Putamen (tissue), 1 donor: Measurements from ENCODE around the gene COPS2.
A peak's percentile ranks its signal among the peaks of the same experiment; 100 is the strongest.

Experiments
- DNase-seq: peaks from one replicate; pipeline ENCODE4 v3.0.0-alpha.2; 2016; ENCODE audit warnings: low spot score

The COPS2 gene

DNA sequence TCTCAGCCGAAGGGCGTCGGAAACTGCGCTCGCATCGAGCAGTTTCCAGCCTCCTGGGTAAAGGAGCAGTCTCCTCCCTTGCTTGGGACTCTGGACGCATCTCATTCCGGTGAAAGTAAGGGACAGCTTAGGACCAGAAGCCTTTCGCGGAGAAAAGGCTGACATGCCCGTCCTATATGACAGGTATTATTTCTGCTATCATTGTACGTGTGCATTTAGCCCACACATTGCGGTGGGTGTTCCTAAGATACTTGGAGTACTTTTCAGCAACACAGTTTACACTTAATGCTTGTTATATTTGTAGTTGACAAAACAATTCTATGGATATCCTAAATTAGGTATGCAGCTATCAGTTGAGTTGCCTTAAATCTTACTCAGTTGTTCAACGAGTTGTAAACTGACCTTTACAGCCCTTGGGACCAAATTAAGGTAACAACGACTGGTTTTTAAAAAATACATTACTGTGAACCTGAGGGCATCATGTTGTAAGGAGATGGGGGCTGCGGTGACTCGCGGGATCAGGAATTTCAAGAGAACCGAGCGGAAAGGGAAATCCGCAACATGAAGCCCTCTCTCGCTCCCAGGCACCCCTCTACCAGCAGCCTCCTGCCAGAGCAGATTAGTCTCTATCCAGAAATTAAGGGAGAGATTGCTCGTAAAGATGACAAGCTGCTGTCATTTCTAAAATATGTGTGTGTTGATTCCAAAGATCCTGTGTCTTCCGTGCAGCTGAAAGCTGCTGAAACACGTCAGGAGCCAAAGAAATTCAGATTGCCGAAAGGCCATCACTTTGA is 632 bp upstream of the COPS2 start:
- DNase-seq = peak; percentile 23

DNA sequence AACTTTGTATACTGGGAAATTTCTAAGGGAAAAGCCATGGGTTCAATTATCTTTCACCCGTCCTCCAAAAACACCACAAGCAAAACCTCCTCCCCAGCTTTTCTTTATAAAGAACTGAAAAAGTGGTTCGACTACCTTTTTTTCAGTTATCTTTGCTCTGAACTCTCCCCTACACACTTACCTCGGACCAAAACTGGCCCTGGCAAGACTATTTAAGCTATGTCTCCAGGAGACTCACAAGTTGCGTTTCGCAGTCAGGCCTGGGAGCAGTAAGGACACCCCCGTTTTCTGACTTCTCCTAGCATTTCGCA is 645 bp downstream of the COPS2 start:
- no peak for DNase-seq

DNA sequence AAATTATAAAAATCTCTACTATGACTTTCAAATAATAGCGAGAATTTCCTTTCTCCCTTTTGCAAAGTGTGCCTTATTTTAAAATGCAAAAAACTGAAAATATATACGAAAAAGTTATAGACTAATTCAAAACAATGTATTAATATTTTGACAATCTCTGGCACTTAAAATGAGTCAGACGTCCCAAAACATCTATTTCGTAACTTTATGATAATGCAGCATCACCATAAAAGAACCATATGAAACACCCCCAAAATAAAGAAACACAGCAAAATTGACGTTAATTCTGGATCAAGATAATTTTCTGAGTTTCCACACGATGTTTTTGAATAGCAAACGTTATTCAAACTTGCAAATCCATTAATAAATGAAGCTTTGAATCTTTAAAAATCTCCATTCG is 1.0 kb downstream of the COPS2 start:
- DNase-seq = no peak

DNA sequence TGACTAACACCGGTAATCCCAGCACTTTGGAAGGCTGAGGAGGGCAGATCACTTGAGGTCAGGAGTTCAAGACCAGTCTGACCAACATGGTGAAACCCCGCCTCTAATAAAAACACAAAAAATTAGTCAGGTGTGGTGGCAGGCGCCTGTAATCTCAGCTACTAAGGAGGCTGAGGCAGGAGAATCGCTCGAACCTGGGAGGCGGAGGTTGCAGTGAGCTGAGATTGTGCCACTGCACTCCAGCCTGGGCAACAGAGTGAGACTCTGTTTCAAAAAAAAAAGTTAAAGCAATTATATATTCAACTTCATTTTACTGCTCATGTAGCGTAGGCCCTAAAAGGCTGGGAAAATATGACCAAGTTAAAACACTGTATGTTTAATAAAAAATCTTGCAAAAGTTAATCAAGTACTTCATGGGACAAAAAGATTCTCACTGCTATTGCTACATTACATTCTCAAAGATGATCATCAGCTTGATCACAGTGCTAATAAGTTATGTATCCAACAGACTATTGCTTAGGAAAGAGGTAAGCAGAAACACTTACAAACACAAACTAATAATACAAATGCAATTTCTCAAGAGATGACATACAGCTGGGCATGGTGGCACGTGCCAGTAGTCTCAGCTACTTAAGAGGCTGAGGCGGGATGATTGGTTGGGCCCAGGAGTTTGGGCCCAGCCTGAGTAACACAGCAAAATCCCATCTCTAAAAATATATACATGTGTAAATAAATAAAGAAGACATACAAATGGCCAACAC is 2.7 kb downstream of the COPS2 start:
- no peak for DNase-seq

DNA sequence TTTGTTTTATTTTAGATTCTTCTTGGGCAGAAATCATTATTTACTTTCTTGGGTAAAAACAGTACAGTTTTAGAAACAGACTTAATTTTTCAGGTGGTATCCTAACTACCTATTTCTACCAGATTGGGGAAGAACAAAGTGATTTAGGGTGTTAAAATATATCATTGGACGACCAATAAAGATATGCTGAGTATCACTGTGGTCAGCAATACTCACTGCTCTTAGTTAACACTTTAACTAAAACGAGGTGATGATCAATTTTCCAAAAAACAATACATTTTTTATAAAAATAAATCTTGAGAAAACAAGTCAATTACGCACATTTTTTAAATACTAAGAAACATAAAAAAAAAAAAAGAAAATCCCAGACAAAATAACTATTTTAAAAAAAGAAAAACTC is 3.6 kb downstream of the COPS2 start:
- no peak for DNase-seq

DNA sequence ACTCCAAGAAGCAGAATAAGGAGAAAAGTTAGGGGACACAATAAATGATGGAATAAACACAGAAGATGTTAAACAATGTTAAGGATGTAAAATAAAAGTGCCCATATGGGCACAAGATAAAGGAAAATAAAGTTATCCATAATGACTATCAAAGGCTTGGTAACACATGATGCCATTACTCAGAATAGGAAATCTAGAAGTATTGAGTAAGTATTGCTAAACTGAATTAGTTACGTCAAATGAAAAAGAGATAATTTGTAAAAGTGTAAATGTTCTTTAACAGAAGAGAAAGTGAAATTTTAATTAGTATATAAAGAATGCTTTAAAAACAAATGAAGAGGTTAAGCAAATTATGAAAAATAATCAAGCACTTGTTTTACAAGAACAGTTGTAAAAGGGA is 6.7 kb downstream of the COPS2 start:
- DNase-seq = no peak

DNA sequence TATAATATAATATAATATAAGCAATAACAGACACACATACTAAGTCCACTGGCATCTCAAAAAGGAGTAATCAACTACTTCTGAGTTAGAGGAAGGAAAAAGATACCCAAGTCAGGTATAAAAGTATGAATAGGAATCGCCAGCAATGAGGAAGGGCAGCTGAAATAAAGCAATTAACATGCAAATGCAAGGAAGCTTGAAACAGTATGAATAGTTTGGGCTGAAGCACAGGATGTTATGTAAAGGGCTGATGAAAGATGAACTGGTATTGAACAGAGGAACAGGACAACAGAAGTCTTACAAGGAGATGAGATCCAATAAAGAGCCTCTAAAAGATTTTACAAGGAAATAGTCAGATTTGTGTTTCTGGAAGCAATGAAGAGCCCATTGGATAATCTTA is 7.1 kb downstream of the COPS2 start:
- DNase-seq = no peak

DNA sequence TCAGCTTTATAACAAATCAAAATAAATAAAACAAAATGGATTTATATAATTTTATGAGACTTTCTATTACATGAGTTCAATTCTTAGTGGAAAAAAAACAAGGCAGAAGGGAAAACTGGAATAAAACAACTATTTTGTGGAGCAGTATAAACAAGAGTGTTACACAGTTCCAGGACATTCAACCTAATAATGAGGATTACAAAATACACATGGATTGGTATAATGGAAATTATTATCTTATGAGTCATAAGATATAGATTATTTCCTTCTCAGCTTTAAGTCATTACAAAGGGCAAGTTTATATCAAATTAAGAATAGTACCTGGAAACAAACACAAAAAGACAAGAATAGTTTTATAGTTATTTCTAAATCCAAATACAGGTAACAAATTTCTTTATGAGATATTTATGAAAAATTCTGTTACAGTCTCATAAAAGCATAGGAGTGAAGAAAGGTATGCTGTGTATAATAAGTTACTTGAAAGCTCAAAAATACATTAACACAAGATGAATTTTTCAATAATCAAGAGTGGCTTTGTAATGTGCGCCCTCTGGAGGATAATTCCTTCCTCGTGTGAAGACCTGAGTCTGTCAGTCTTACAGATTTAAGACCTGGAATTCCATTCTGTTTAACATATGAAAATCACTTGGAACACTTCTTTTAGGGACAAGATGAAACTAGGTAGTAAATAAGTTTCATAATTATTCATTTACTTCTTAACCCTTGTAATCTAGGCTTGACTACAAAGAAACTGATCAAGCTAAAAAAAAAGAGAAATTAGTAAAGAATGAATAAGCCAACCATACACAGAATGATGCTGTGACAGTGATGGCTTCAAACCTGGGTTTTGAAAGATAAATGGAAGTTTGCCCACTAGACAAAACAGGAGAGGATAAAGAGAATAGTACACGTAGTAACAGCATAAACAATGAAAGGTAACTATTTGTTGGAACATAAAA is 9.5 kb downstream of the COPS2 start:
- peak; percentile 67 for DNase-seq

DNA sequence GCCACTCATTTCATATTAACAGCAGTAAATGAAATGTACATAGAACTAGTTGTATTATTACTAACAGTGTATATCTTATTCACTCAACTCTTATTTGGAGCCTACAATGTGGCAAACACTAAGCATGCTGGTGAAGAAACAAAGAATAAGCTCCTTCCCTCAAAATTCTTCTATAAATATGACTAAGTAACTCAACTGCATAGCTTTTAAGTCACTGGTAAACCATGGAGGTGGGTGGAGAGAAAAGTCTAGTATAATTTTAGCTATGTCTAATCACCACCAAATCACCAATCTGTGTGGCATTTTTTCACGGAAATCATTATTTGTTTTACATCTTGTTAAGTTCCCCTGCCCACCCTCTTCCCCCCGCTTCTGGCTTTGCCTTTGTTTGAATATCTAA is 17.5 kb downstream of the COPS2 start:
- no peak for DNase-seq

DNA sequence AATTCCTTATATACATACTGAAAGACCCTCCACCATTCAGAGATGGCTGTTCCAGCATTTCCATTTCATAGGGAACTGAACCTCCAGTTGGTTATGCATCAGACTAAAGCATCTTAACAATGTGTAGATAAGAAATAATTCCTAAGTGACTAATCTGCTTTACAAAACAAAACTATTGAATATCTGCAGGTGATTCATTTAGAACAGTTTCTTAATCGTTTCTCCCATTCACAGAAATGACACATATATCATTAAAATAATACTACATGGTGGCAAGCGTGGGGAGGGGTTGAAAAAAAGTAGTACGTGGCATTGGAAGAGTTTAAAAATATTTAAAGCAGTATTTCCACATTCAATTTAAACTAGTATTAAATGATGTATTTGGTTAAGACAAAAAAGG is 19.5 kb downstream of the COPS2 start:
- DNase-seq = no peak

DNA sequence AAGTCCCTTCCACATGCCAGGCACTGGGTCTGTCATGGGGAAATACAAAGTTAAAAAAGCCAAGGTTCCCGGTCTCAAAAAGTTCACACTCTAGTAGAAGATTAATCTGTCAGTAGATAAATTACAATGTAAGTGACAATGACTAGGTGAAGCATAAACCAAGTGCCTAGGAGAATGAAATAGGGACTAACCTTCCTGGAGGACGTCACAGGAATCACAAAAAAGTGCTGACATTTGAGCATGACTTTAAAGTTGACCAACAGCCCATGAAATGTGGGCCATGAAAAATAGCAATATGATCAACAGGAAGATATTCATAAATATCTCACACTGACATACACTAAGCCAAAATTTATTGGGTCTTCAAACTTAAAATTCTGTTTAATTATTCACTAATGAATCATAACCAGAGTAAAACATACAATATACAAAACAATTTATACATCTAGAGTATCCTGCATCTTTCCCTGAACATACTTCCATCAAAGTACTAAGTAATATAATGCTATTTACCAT is 20.0 kb downstream of the COPS2 start:
- no peak for DNase-seq

DNA sequence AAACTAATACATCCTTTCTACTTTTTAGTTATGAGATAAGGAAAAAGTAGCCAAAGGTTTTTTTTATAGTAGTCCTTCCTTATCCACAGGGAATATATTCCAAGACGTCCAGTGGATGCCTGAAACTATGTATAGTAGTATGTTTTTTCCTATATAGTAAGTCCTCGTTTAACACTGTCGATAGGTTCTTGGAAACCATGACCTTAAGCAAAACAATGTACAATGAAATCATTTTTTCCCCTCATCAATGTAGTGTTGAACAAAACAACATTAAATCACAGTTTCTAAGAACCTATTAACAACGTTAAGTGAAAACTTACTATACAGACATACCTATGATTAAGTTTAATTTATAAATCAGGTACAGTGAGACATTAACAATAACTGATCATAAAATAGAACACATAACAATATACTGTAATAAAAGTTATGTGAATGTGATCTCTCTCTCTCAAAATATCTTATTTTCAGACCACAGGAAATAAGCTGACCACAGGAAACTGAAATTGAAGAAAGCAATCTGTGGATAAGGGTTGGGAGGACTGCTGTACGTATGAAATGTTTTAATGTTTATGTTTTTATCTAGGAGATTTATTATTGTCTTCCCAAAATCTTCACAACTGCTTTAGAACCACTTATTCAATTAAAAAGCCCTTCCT is 20.6 kb downstream of the COPS2 start:
- DNase-seq = no peak

DNA sequence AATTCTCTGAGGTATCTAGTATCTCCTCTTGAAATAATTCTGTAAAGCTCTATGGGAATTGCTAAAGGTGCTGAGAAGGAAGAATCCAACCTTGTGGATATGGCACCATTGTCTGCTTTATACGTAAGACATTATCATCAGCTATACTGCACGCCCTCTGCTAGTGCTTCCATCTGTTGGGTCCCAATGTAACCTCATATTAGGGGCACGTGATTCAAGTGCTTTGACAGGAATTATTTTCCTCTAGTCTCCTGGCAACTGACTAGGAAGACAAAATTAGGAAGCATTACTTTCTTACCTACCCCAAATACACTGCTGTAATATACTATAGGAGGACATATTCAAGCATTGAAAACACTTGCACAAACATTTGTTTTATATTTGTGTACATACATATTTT is 24.0 kb downstream of the COPS2 start:
- no peak for DNase-seq

DNA sequence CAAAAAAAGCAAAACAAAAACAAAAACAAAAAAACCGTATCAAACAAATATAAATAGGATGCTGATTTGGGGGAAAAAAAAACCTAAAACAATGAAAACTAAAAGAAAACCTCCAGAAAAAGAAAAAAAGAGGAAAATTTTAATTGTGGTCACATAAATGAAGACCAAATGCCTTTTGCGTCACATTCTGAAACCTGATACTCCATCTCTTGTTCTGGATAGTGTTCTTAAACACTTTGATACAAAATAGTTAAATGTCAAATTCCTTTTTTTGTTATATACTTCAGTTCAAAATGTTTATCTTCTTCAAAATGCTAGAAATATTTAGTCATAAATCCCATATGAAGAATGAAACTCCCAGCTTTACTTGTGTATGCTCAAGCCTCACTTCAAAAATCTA is 31.0 kb downstream of the COPS2 start:
- DNase-seq = no peak

DNA sequence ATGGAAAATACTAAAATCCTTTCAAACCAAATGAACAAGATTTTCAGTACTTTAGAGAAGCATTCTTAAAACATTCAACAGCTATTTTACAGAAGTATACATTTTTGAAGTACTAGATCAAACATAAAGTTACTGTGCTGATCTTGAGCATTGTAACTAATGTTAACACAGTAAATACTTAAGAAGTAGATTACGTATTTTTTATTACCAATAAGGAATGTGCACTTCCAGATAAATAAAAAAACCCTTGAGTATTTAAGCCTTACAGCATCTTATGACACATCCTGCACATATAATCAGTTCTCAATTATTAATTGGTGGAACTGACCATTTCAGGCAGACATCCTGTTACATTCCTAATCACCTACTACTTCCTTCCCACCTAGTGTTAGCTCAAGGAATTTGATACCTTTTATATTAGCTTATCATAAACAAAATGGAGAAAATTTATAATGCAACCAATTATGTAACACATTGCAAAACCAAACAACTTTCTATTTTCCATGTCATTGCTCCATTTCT is 32.8 kb downstream of the COPS2 start:
- DNase-seq = no peak

DNA sequence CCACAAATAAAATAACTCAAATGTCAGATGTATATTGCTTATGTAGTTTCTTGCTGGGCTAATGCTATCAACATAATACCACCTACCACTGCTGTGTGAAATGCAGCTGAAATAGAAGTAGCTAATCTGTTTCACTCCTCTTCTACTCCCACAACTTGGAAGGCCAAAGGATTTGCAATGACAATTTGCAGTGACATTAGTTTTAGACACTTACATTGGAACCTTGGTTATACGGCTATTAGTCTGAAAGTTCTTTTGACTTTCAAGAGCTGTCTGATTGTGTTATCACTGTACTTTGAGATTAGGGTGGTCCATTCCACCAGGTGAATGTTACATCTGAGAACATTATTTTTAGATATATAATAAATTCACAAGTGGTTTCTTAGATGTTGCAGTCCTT is 33.5 kb downstream of the COPS2 start:
- DNase-seq = no peak

DNA sequence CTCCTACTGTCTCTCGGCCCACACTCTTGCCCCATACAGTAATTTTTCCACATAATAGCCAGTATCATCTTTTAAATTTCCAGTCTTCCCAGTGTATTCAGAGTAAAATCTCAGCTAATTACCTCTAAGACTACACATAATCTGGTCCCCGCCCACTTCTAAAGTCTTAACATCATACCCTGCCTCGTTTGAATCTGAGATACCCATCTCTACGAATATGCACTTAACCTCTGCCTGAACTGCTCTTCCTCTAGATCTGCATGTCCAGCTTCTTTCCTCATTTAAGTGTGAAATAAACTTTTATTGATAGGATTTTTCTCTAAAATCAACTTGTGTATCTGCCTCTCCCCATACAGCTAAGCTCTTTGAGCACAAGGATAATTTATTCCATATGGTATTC is 34.6 kb downstream of the COPS2 start:
- no peak for DNase-seq

DNA sequence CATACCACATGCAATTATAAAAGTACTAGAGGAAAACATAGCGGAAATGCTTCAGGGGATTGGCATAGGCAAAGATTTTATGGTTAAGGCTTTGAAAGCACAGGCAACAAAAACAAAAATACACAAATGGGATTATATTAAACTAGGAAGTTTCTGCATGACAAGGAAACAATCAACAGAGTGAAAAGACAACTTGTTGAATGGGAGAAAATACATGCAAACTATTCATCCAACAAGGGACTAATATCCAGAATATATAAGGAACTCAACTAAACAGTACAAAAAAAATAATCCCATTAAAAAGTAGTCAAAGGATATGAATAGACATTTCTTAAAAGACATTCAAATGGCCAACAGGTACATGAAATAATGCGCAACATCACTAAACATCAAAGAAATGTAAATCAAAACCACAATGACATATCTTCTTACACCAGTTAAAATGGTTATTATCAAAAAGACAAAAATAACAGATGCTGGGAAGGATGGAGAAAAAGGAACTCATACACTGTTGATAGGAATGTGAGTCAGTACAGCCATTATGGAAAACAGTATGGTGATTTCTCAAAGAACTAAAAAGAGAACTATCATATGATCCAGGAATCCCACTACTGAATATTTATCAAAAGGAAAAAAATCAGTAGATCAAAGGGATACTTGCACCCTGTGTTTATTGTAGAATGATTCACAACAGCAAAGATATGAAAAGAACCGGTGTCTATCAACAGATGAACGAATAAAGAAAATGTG is 39.1 kb downstream of the COPS2 start:
- DNase-seq = no peak

DNA sequence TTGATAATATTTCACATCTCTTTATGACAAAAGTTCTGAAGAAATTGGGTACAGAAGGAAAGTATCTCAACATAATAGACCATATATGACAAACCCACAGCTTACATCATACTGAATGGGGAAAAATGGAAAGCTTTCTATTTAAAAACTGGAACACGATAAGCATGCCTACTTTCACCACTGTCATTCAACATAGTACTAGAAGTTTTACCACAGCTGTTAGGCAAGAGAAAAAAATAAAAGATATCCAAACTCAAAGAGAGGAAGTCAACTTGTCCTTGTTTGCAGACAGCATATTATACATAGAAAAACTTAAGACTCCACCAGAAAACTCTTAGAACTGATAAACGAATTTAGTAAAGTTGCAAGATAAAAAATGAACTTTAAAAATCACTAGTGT is 40.3 kb downstream of the COPS2 start:
- DNase-seq = no peak

DNA sequence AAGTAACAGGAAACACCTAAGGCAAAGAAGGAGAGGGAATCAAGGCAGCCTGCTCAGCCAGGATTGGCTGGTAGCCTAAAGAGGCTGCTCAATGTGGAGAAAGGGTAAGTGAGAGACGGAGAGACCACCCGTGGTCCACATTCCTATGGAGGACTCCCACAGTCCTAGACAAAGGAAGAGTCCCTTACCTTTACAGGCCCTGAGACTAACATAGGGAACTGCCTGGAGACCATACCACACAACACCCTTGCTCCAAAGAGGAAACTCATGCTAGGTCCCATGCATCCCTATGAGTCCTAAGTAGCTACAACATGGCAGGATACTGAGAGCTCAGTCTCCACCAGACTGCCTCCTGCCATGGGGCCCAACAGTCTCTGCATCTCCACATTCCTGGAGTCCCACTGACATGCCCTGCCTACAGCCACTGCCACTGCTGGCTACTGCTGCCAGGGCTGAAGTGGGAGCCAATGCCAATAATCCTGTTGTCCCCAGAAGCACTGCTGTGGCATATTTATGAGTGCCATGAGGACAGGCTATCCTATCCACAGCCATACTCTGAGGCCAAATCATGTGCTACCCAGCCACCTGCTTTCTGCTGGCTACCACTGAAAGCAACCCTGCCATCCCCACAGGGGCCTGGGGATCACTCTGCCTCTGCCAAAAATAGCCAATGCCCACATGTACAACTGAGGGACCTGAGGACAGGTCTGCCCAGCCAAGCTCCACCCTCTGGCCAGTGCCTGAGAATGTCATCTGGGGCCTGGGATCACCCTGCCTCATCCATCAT is 45.0 kb downstream of the COPS2 start:
- DNase-seq = no peak
